Muscle of leg (tissue), 11 donors: ENCODE data around the gene DLK1. TPM values are rescaled to one million over a fixed set of nuclear protein-coding genes. Genes with fewer than 3 reads are reported as not detected.

Experiments used
- DNase-seq: peaks from one replicate; pipeline ENCODE4 v3.0.0; 2013
- H3K27ac ChIP-seq: one replicate; pipeline ENCODE4 v1.5.1; 2013; ENCODE audit warnings: mild to moderate bottlenecking, low read length, control low read depth
- H3K27me3 ChIP-seq: one replicate; pipeline ENCODE4 v1.6.1; 2013; ENCODE audit warnings: low read length; ENCODE audit not compliant: control insufficient read depth, insufficient read depth
- H3K36me3 ChIP-seq: one replicate; pipeline ENCODE4 v1.6.1; 2013; ENCODE audit warnings: low read length; ENCODE audit not compliant: control insufficient read depth, insufficient read depth
- H3K4me1 ChIP-seq: one replicate; pipeline ENCODE4 v1.6.1; 2013; ENCODE audit warnings: low read length; ENCODE audit not compliant: control insufficient read depth, insufficient read depth
- H3K4me3 ChIP-seq: one replicate; pipeline ENCODE4 v1.5.1; 2013; ENCODE audit warnings: low read length, control low read depth
- H3K9me3 ChIP-seq: replicated peaks from 2 replicates; pipeline ENCODE4 v1.6.1; 2013; ENCODE audit warnings: low read depth, low read length; ENCODE audit not compliant: control insufficient read depth
- WGBS: methylation state at CpG from one replicate; pipeline ENCODE4 v1.1.5; 2013; ENCODE audit warnings: missing lambda C conversion rate; ENCODE audit not compliant: insufficient coverage; 5-methylcytosine and 5-hydroxymethylcytosine counted together
- polyA plus RNA-seq, 8 donors: library from polyadenylated mRNA; unstranded; fragments of 120-200 nt; gene quantifications; one replicate each; pipeline versions ENCODE4 v1.2.1 to v1.2.3, GENCODE V29; 2013; ENCODE audit warnings: inconsistent platforms in 1 of 8, low replicate concordance in 1 of 8; ENCODE audit not compliant: insufficient read length in 8 of 8, insufficient read depth in 1 of 8
- total RNA-seq: library from RNA; stranded (reverse); fragments of 120-200 nt; gene quantifications from one replicate; pipeline ENCODE4 v1.2.4, GENCODE V29; 2013

DLK1 gene
- total and polyA plus RNA-seq, 9 donors: 377 to 2,540 (median 2,140) TPM

- DNase-seq: no peak
- Histone ChIP-seq H3K36me3 (peaks cover 17% of the 10 kb centered on the region), H3K27ac (peak overlapping the region; percentile 57), H3K4me1 (peaks cover 28% of the 10 kb centered on the region), H3K27me3 (peaks cover 2% of the 10 kb centered on the region), H3K9me3 (no peaks in the 10 kb centered on the region), H3K4me3 (no peak overlapping the region)
- 93% methylated on average over 10 of the region's 10 CpGs for WGBS
Observed at GRCh38 chr14:100738704-100739131, 12.0 kb downstream of the DLK1 start.

DNA sequence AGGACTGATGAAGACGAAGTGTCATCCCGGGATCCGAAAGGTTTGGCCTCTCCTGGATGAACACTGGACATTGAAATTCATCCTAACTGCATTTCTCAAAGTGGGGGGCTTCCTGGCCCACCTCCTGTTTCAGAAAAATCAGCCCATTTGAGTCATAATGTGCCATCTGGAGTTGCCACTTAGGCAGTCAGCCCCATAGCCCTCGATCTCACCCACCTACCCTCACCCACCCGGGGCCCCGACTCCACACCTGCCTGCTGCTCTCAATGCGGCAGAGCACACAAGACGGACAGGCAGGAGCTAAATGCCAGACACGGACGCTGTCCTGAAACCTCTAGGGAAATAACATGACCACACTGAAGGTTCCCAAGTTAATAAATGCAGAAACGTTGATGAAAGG lies 12.6 kb downstream of the DLK1 start:
- H3K27ac ChIP-seq: peak overlapping the region; percentile 57
- 65% methylated on average over 6 of the region's 11 CpGs for WGBS
- H3K9me3 ChIP-seq: no peaks in the 10 kb centered on the region
- no peak overlapping the region for H3K4me3 ChIP-seq
- DNase-seq: peak; percentile 26
- peaks cover 13% of the 10 kb centered on the region for H3K36me3 ChIP-seq
- peaks cover 25% of the 10 kb centered on the region for H3K4me1 ChIP-seq
- peaks cover 2% of the 10 kb centered on the region for H3K27me3 ChIP-seq

DNA sequence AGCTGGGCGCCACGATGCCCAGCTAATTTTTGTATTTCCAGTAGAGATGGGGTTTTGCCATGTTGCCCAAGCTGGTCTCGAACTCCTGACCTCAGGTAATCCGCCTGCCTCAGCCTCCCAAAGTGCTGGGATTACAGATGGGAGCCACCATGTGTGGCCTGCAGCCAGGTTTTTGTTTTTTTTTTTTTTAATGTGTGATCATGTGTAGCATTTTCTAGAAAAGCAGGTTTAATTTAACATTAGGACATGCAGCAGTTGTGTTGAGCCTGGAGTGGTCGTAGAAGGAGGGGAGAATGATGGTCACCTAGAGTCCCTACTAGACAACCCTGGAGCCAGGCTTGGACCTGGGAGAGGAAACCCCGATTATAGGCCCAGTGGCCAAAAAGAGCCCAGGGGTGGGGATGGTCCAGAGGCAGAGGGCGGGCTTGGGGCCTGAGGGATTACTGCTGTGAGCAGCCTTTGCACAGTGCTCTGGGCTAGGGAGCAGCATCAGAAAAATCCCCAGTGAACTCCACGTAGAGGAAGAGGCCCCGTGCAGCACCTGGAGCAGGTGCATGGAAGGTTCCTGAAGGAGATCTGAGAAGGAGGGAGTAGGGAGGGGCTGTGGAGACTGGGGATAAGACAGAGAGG lies 13.6 kb downstream of the DLK1 start:
- Histone ChIP-seq H3K36me3 (peaks cover 4% of the 10 kb centered on the region), H3K4me1 (peaks cover 25% of the 10 kb centered on the region), H3K9me3 (no peaks in the 10 kb centered on the region), H3K27ac (peak overlapping the region; percentile 59), H3K27me3 (peaks cover 2% of the 10 kb centered on the region), H3K4me3 (no peak overlapping the region)
- 75% methylated on average over 5 of the region's 9 CpGs for WGBS
- no peak for DNase-seq

- WGBS: 76% methylated on average over 2 of the region's 7 CpGs
- Histone ChIP-seq H3K9me3 (no peaks in the 10 kb centered on the region), H3K36me3 (no peaks in the 10 kb centered on the region), H3K27ac (peak overlapping the region; percentile 59), H3K4me3 (no peak overlapping the region), H3K27me3 (peaks cover 2% of the 10 kb centered on the region), H3K4me1 (peaks cover 25% of the 10 kb centered on the region)
- no peak for DNase-seq
Observed at GRCh38 chr14:100740929-100741328, 14.2 kb downstream of the DLK1 start.

GRCh38 chr14:100741966-100742365 lies 15.3 kb downstream of the DLK1 start:
- H3K4me3 ChIP-seq: no peak overlapping the region
- DNase-seq: no peak
- no peaks in the 10 kb centered on the region for H3K36me3 ChIP-seq
- H3K9me3 ChIP-seq: no peaks in the 10 kb centered on the region
- H3K27me3 ChIP-seq: no peaks in the 10 kb centered on the region
- no peak overlapping the region for H3K27ac ChIP-seq
- WGBS: 100% methylated on average over 1 of the region's 3 CpGs
- H3K4me1 ChIP-seq: peaks cover 25% of the 10 kb centered on the region

DNA sequence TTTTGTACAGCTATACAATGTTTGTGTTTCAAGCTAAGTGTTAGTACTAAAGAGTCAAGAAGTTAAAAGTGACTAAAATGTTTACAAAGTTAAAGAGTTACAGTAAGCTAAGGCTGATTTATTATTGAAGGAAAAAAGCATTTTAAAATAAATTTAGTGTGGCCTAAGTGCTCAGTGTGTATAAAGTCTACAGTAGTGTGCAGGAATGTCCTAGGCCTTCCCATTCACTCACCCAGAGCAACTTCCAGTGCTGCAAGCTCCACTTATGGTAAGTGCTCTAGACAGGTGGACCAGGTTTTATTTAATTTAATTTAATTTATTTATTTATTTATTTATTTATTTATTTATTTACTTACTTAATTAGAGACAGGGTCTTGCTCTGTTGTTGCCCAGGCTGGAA lies 19.6 kb downstream of the DLK1 start:
- no peaks in the 10 kb centered on the region for H3K27me3 ChIP-seq
- H3K4me3 ChIP-seq: no peak overlapping the region
- no peaks in the 10 kb centered on the region for H3K36me3 ChIP-seq
- DNase-seq: no peak
- H3K9me3 ChIP-seq: no peaks in the 10 kb centered on the region
- H3K4me1 ChIP-seq: peaks cover 3% of the 10 kb centered on the region
- no peak overlapping the region for H3K27ac ChIP-seq

GRCh38 chr14:100747021-100747586 lies 20.4 kb downstream of the DLK1 start:
- no peaks in the 10 kb centered on the region for H3K9me3 ChIP-seq
- no peaks in the 10 kb centered on the region for H3K27me3 ChIP-seq
- H3K36me3 ChIP-seq: no peaks in the 10 kb centered on the region
- peak; percentile 53 for DNase-seq
- WGBS: 57% methylated on average over 6 of the region's 9 CpGs
- H3K4me3 ChIP-seq: no peak overlapping the region
- H3K4me1 ChIP-seq: peaks cover 3% of the 10 kb centered on the region
- no peak overlapping the region for H3K27ac ChIP-seq

DNA sequence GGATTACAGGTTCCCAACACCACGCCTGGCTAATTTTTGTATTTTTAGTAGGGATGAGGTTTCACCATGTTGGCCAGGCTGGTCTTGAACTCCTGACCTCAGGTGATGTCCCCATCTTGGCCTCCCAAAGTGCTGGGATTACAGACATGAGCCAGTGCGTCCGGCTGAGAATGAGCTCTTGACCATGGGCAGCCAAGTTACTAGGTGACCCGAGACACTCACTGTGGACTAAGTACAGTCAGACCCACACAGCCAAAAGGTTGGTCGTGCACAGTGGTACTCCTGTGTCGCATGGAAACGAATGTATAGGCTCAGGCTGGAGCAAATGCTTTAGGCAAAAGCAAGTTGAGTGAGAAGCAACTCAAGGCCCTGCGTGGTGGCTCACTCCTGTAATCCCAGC lies 21.0 kb downstream of the DLK1 start:
- Histone ChIP-seq H3K36me3 (no peaks in the 10 kb centered on the region), H3K27ac (no peak overlapping the region), H3K4me3 (no peak overlapping the region), H3K9me3 (no peaks in the 10 kb centered on the region), H3K27me3 (no peaks in the 10 kb centered on the region), H3K4me1 (peaks cover 3% of the 10 kb centered on the region)
- 93% methylated on average over 7 of the region's 8 CpGs for WGBS
- DNase-seq: no peak

DNA sequence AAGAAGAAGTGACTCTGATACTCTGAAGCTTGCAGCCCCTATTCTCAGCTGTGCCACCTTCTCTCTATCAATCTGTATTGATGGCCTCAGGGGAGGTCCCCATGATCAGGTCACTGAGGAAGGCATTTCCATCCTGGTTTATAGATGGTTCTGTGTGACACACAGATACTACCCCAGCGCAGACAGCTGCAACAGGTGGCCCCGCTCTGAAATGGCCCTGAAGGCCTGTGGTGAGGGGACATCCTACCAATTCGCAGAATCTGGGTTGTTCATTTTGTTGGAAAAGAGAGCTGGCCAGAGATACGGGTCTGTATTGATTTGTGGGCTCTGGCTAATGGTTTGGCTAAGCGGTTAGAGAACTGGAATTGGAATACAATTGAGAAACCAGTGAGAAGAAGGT lies 21.7 kb downstream of the DLK1 start:
- H3K4me3 ChIP-seq: no peak overlapping the region
- peaks cover 3% of the 10 kb centered on the region for H3K4me1 ChIP-seq
- H3K27ac ChIP-seq: no peak overlapping the region
- no peaks in the 10 kb centered on the region for H3K36me3 ChIP-seq
- no peak for DNase-seq
- WGBS: no CpG with 5 or more reads among the region's 5 CpGs
- no peaks in the 10 kb centered on the region for H3K27me3 ChIP-seq
- H3K9me3 ChIP-seq: no peaks in the 10 kb centered on the region

GRCh38 chr14:100748944-100749343 lies 22.3 kb downstream of the DLK1 start:
- Histone ChIP-seq H3K9me3 (no peaks in the 10 kb centered on the region), H3K27me3 (no peaks in the 10 kb centered on the region), H3K27ac (no peak overlapping the region), H3K4me1 (peaks cover 3% of the 10 kb centered on the region), H3K36me3 (no peaks in the 10 kb centered on the region), H3K4me3 (no peak overlapping the region)
- no peak for DNase-seq
- WGBS: 78% methylated on average over 5 of the region's 8 CpGs
